Fibroblast of lung (primary cell): ENCODE data around the gene PYGB. TPM values are rescaled to one million over a fixed set of nuclear protein-coding genes. Genes with fewer than 3 reads are reported as not detected.

Experiments used
- DNase-seq, 2 donors: peaks; one replicate each; pipeline versions ENCODE4 v3.0.0 to v3.0.0-alpha.2; 2010; ENCODE audit warnings: low read depth in 2 of 2
- H2AFZ ChIP-seq: 2 replicates; pipeline ENCODE4 v1.5.1; 2012; ENCODE audit warnings: low read length, control low read depth, inconsistent platforms
- H3K27ac ChIP-seq: 2 replicates; pipeline ENCODE4 v1.5.1; 2011; ENCODE audit warnings: low read length, control low read depth; ENCODE audit not compliant: insufficient read depth
- H3K27me3 ChIP-seq: 2 replicates; pipeline ENCODE4 v1.5.1; 2011; ENCODE audit warnings: mild to moderate bottlenecking, low read length; ENCODE audit not compliant: control insufficient read depth, insufficient read depth
- H3K36me3 ChIP-seq: 2 replicates; pipeline ENCODE4 v1.5.1; 2011; ENCODE audit warnings: low read length; ENCODE audit not compliant: control insufficient read depth, insufficient read depth
- H3K4me1 ChIP-seq: 2 replicates; pipeline ENCODE4 v1.5.1; 2011; ENCODE audit warnings: low read length; ENCODE audit not compliant: control insufficient read depth, insufficient read depth; ENCODE audit errors: extremely low read depth
- H3K4me2 ChIP-seq: 2 replicates; pipeline ENCODE4 v1.5.1; 2011; ENCODE audit warnings: low read length, control low read depth; ENCODE audit not compliant: insufficient read depth; ENCODE audit errors: extremely low read depth
- H3K4me3 ChIP-seq, 4 experiments: fragments of 200-600 bp in 1 of 4; sonication (generic) in 1 of 4; replicated peaks in 1 of 4; 2 replicates each; pipeline ENCODE4 v1.5.1; 2011 to 2016; ENCODE audit warnings: low read length in 4 of 4, low read depth in 3 of 4, mild to moderate bottlenecking in 3 of 4, control low read depth in 2 of 4, inconsistent platforms in 1 of 4, mixed read lengths in 1 of 4; ENCODE audit not compliant: insufficient read depth in 1 of 4; ENCODE audit errors: control extremely low read depth in 1 of 4
- H3K79me2 ChIP-seq: 2 replicates; pipeline ENCODE4 v1.5.1; 2012; ENCODE audit warnings: mild to moderate bottlenecking, low read length, inconsistent platforms; ENCODE audit not compliant: control insufficient read depth, insufficient read depth
- H3K9ac ChIP-seq: 2 replicates; pipeline ENCODE4 v1.5.1; 2011; ENCODE audit warnings: mild to moderate bottlenecking, low read length, control low read depth; ENCODE audit not compliant: insufficient read depth
- H3K9me3 ChIP-seq: 2 replicates; pipeline ENCODE4 v1.5.1; 2012; ENCODE audit warnings: low read depth, low read length; ENCODE audit not compliant: control insufficient read depth, insufficient read depth
- H4K20me1 ChIP-seq: 2 replicates; pipeline ENCODE4 v1.5.1; 2011; ENCODE audit warnings: low read length; ENCODE audit not compliant: control insufficient read depth, insufficient read depth; ENCODE audit errors: extremely low read depth
- CTCF ChIP-seq, 2 donors: IDR thresholded peaks in 1 of 2; conservative IDR thresholded peaks in 1 of 2; 1 replicate in 1 of 2; 2 replicates in 1 of 2; pipeline ENCODE4 v1.5.1; 2011 to 2012; ENCODE audit warnings: low read length in 2 of 2, control low read depth in 1 of 2, inconsistent platforms in 1 of 2, low read depth in 1 of 2, mild to moderate bottlenecking in 1 of 2
- EZH2 ChIP-seq: IDR thresholded peaks from 2 replicates; pipeline ENCODE4 v1.5.1; 2012; ENCODE audit warnings: low read length, control low read depth, mild to moderate bottlenecking; ENCODE audit errors: missing control alignments
- polyA plus RNA-seq, 2 donors: library from polyadenylated mRNA; depleted of rRNA in 1 of 2; stranded (reverse) in 1 of 2; unstranded in 1 of 2; fragments of >200 nt; gene quantifications; 2 replicates each; pipeline ENCODE4 v1.2.1, GENCODE V29; 2011 to 2012; ENCODE audit warnings: missing spikeins in 1 of 2
- total RNA-seq: library from RNA; depleted of rRNA; stranded (reverse); fragments of >200 nt; gene quantifications from 2 replicates; pipeline ENCODE4 v1.2.1, GENCODE V29; 2014

Gene PYGB
- total and polyA plus RNA-seq, 2 donors (not counting 1 experiment from before 2014, with no cell fraction given): 37.0 to 89.5 TPM

- Histone ChIP-seq H3K4me3 (no peak overlapping the region), H3K79me2 (peaks cover 49% of the 10 kb centered on the region)
Measured at GRCh38 chr20:25257756-25258475, 10.0 kb downstream of the PYGB start.

GRCh38 chr20:25258476-25258805 lies 10.6 kb downstream of the PYGB start:
- Histone ChIP-seq H3K4me2 (no peak overlapping the region), H2AFZ (no peak overlapping the region)

More at GRCh38 chr20:25257756-25258475, 10.0 kb downstream of the PYGB start:
- no peak for DNase-seq
- H3K27me3 ChIP-seq: no peaks in the 10 kb centered on the region
- no peak overlapping the region for H3K27ac ChIP-seq
- no peak overlapping the region for H2AFZ ChIP-seq
- H4K20me1 ChIP-seq: peaks cover 2% of the 10 kb centered on the region
- H3K36me3 ChIP-seq: peaks cover 8% of the 10 kb centered on the region
- H3K9me3 ChIP-seq: no peaks in the 10 kb centered on the region
- no peak overlapping the region for H3K9ac ChIP-seq
- no peaks in the 10 kb centered on the region for H3K4me1 ChIP-seq
- no peak for TF ChIP-seq EZH2
- TF ChIP-seq CTCF (conservative IDR thresholded peaks at IDR 0.05 in 1 of 2, IDR thresholded peaks at IDR 0.05 in 1 of 2; ENCODE audit: low read depth in 1 of 2, low read length in 2 of 2): no peak
- no peak overlapping the region for H3K4me2 ChIP-seq

GRCh38 chr20:25258828-25259227 lies 10.9 kb downstream of the PYGB start:
- Histone ChIP-seq H3K4me1 (no peaks in the 10 kb centered on the region), H3K4me2 (no peak overlapping the region), H3K27ac (no peak overlapping the region), H3K79me2 (peaks cover 43% of the 10 kb centered on the region), H3K36me3 (peaks cover 8% of the 10 kb centered on the region), H3K27me3 (no peaks in the 10 kb centered on the region), H4K20me1 (peaks cover 2% of the 10 kb centered on the region), H3K4me3 (no peak overlapping the region), H3K9ac (no peak overlapping the region), H3K9me3 (no peaks in the 10 kb centered on the region), H2AFZ (no peak overlapping the region)
- no peak for DNase-seq
- TF ChIP-seq EZH2: no peak
- no peak for TF ChIP-seq CTCF (conservative IDR thresholded peaks at IDR 0.05 in 1 of 2, IDR thresholded peaks at IDR 0.05 in 1 of 2; ENCODE audit: low read depth in 1 of 2, low read length in 2 of 2)

More at GRCh38 chr20:25258476-25258805, 10.6 kb downstream of the PYGB start:
- H3K9me3 ChIP-seq: no peaks in the 10 kb centered on the region
- H3K36me3 ChIP-seq: peaks cover 8% of the 10 kb centered on the region
- H3K9ac ChIP-seq: no peak overlapping the region
- H3K4me1 ChIP-seq: no peaks in the 10 kb centered on the region
- peaks cover 2% of the 10 kb centered on the region for H4K20me1 ChIP-seq
- peaks cover 46% of the 10 kb centered on the region for H3K79me2 ChIP-seq
- H3K27ac ChIP-seq: no peak overlapping the region
- TF ChIP-seq CTCF (conservative IDR thresholded peaks at IDR 0.05 in 1 of 2, IDR thresholded peaks at IDR 0.05 in 1 of 2; ENCODE audit: low read depth in 1 of 2, low read length in 2 of 2) (no peak), EZH2 (no peak)
- H3K4me3 ChIP-seq: no peak overlapping the region
- DNase-seq: no peak
- H3K27me3 ChIP-seq: no peaks in the 10 kb centered on the region
